Mesenchymal stem cell (in vitro differentiated cells and primary cell): ENCODE measurements around the gene TUBA8.
A peak's percentile ranks its signal among the peaks of the same experiment; 100 is the strongest.
"Not testable (repeated sequence)": the region's sequence is repeated elsewhere in the genome, so short reads cannot be mapped to it uniquely, and the experiment has no call there.

Source experiments
- DNase-seq: peaks from one replicate; pipeline ENCODE4 v3.0.0-alpha.2; 2013
- H2AFZ ChIP-seq: one replicate; pipeline ENCODE4 v1.6.1; 2013; ENCODE audit warnings: low read depth, mild to moderate bottlenecking, control low read depth, inconsistent platforms, low read length, moderate library complexity
- H2AK5ac ChIP-seq: 2 replicates; pipeline ENCODE4 v1.6.1; 2013; ENCODE audit warnings: low read length, moderate library complexity, mild to moderate bottlenecking, inconsistent platforms; ENCODE audit not compliant: severe bottlenecking
- H2BK120ac ChIP-seq: one replicate; pipeline ENCODE4 v1.6.1; 2013; ENCODE audit warnings: low read depth, mild to moderate bottlenecking, inconsistent platforms, low read length, moderate library complexity
- H2BK12ac ChIP-seq, 2 experiments: one replicate each; pipeline ENCODE4 v1.6.1; 2013; ENCODE audit warnings: inconsistent platforms in 2 of 2, low read length in 2 of 2, mild to moderate bottlenecking in 2 of 2, moderate library complexity in 2 of 2, control low read depth in 1 of 2
- H2BK15ac ChIP-seq: one replicate; pipeline ENCODE4 v1.6.1; 2013; ENCODE audit warnings: mild to moderate bottlenecking, low read depth, inconsistent platforms; ENCODE audit not compliant: poor library complexity, severe bottlenecking
- H2BK5ac ChIP-seq: 2 replicates; pipeline ENCODE4 v1.6.1; 2013; ENCODE audit warnings: low read depth, mild to moderate bottlenecking, low read length, control low read depth, inconsistent platforms; ENCODE audit not compliant: poor library complexity, severe bottlenecking
- H3K14ac ChIP-seq, 2 experiments: one replicate each; pipeline ENCODE4 v1.6.1; 2013; ENCODE audit warnings: inconsistent platforms in 2 of 2, low read length in 2 of 2, control low read depth in 1 of 2, mild to moderate bottlenecking in 1 of 2, moderate library complexity in 1 of 2
- H3K18ac ChIP-seq, 2 experiments: one replicate each; pipeline ENCODE4 v1.6.1; 2013; ENCODE audit warnings: inconsistent platforms in 2 of 2, low read length in 2 of 2, control low read depth in 1 of 2, low read depth in 1 of 2, mild to moderate bottlenecking in 1 of 2
- H3K23ac ChIP-seq, 2 experiments: one replicate each; pipeline ENCODE4 v1.6.1; 2013; ENCODE audit warnings: inconsistent platforms in 2 of 2, low read length in 2 of 2, mild to moderate bottlenecking in 2 of 2, moderate library complexity in 2 of 2, control low read depth in 1 of 2
- H3K27ac ChIP-seq: 2 replicates; pipeline ENCODE4 v1.5.1; 2013; ENCODE audit warnings: mild to moderate bottlenecking, moderate library complexity, low read length, control low read depth, inconsistent platforms; ENCODE audit not compliant: poor library complexity, severe bottlenecking
- H3K27me3 ChIP-seq, 2 experiments: 2 replicates each; pipeline versions ENCODE4 v1.6.1 to v1.7.0; 2013; ENCODE audit warnings: low read length in 2 of 2, mild to moderate bottlenecking in 2 of 2, moderate library complexity in 2 of 2, control low read depth in 1 of 2, inconsistent platforms in 1 of 2; ENCODE audit not compliant: control insufficient read depth in 1 of 2, insufficient read depth in 1 of 2
- H3K36me3 ChIP-seq, 2 experiments: 2 replicates each; pipeline versions ENCODE4 v1.6.1 to v1.7.0; 2013; ENCODE audit warnings: low read length in 2 of 2, control low read depth in 1 of 2, inconsistent platforms in 1 of 2, low read depth in 1 of 2, mild to moderate bottlenecking in 1 of 2; ENCODE audit not compliant: insufficient read depth in 2 of 2, control insufficient read depth in 1 of 2
- H3K4ac ChIP-seq, 2 experiments: one replicate each; pipeline ENCODE4 v1.6.1; 2013; ENCODE audit warnings: inconsistent platforms in 2 of 2, low read length in 2 of 2, mild to moderate bottlenecking in 2 of 2, moderate library complexity in 2 of 2, control low read depth in 1 of 2, low read depth in 1 of 2
- H3K4me1 ChIP-seq: 2 replicates; pipeline ENCODE4 v1.6.1; 2013; ENCODE audit warnings: low read depth, low read length, control low read depth; ENCODE audit not compliant: control insufficient read depth, insufficient read depth
- H3K4me2 ChIP-seq: 2 replicates; pipeline ENCODE4 v1.6.1; 2013; ENCODE audit warnings: low read length, mild to moderate bottlenecking, inconsistent platforms; ENCODE audit not compliant: poor library complexity, severe bottlenecking
- H3K4me3 ChIP-seq, 2 experiments: 2 replicates each; pipeline versions ENCODE4 v1.5.1 to v1.7.0; 2013; ENCODE audit warnings: low read length in 2 of 2, mild to moderate bottlenecking in 2 of 2, control low read depth in 1 of 2, low read depth in 1 of 2; ENCODE audit not compliant: insufficient read depth in 1 of 2
- H3K79me1 ChIP-seq: replicated peaks from 2 replicates; pipeline ENCODE4 v1.6.1; 2013; ENCODE audit warnings: mild to moderate bottlenecking, control low read depth, low read length, inconsistent platforms; ENCODE audit not compliant: poor library complexity, severe bottlenecking
- H3K9ac ChIP-seq: 2 replicates; pipeline ENCODE4 v1.7.0; 2013; ENCODE audit warnings: mild to moderate bottlenecking, low read length, moderate library complexity
- H3K9me3 ChIP-seq: 2 replicates; pipeline ENCODE4 v1.7.0; 2013; ENCODE audit warnings: mild to moderate bottlenecking, low read length; ENCODE audit not compliant: control insufficient read depth
- H4K8ac ChIP-seq: one replicate; pipeline ENCODE4 v1.6.1; 2013; ENCODE audit warnings: inconsistent platforms, mild to moderate bottlenecking, low read length, moderate library complexity
- H4K91ac ChIP-seq: one replicate; pipeline ENCODE4 v1.6.1; 2013; ENCODE audit warnings: mild to moderate bottlenecking, low read length, inconsistent platforms
- WGBS: methylation state at CpG from one replicate; pipeline ENCODE4 v1.1.7; 2013; ENCODE audit warnings: mixed read lengths; 5-methylcytosine and 5-hydroxymethylcytosine counted together

TUBA8 gene

DNA sequence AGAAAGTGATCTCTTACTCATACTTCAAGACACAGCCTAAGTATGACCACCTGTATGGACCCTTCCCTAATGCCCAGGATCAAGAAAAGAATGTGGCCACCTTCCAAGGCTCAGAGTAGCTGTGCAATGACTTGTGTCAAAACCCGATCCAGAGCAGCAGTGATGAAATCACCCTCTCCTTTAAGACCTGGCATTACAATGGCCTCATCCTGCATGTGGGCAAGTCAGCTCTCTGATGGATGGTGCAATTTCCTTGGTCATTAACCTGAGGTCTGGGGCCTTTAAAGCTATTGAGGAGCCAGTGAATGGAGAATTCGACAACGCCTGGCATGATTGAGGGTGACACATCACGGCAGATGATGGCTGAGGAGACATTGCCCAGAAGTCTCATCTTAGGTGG is 9.1 kb upstream of the TUBA8 start:
- Histone ChIP-seq H3K4me2 (no peak overlapping the region), H3K14ac (peak overlapping the region in 1 of 2 experiments; percentile 39), H3K18ac (no peak overlapping the region), H2AFZ (no peak overlapping the region), H3K9ac (no peak overlapping the region), H3K27ac (no peak overlapping the region), H3K4ac (no peak overlapping the region), H3K27me3 (no peaks in the 10 kb centered on the region), H3K23ac (peak overlapping the region in 1 of 2 experiments; percentile 73), H2BK120ac (no peak overlapping the region), H3K36me3 (peaks cover 0 to 9% of the 10 kb centered on the region in 2 experiments), H2AK5ac (no peak overlapping the region), H3K79me1 (no peaks in the 10 kb centered on the region), H3K4me1 (peaks cover 6% of the 10 kb centered on the region), H3K9me3 (no peaks in the 10 kb centered on the region), H4K8ac (no peak overlapping the region), H2BK15ac (no peak overlapping the region), H4K91ac (no peak overlapping the region), H2BK5ac (no peak overlapping the region), H3K4me3 (no peak overlapping the region), H2BK12ac (no peak overlapping the region)
- WGBS, result 93% methylated on average over 4 of the region's 4 CpGs
- DNase-seq, result no peak

DNA sequence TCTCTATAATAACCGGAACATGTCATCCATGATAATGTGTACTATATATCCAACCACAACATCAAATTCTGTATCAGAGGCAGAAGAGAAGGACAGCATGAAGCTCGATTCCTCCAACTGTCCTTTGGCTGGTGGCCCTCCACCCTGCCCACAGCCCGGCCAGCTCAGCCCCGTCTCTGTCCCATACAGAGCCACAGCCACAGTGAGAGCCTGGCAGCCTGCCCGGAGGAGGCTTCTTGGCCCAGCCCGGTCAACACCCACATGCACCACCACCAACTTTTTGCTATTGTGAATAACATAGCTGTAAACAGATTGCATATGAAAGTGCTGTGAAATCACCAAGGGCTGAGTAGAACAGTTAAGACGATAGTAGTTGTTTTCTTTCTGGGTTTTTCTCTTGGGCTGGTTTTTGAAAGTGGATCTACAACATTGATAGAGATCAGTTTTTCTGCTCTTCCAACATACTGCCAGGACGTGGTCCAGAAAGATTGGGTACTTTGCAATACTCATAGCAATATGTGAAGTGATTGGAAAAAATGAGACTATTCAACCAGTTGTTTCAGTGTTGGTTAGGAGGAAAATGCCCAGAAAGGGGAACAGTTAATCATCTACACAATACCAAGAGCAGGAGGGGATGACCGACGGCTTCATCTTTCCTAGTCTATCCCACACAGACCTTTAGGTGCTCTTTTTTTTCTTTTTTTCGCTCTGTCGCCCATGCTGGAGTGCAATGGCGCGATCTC is 6.9 kb upstream of the TUBA8 start:
- Histone ChIP-seq H3K4ac (no peak overlapping the region), H2BK120ac (no peak overlapping the region), H2AFZ (no peak overlapping the region), H3K4me2 (no peak overlapping the region), H3K14ac (no peak overlapping the region), H3K9ac (no peak overlapping the region), H3K4me3 (no peak overlapping the region), H2BK5ac (no peak overlapping the region), H2AK5ac (no peak overlapping the region), H3K18ac (no peak overlapping the region), H3K27me3 (no peaks in the 10 kb centered on the region), H3K4me1 (peaks cover 6% of the 10 kb centered on the region), H2BK12ac (no peak overlapping the region), H3K36me3 (peaks cover 0 to 9% of the 10 kb centered on the region in 2 experiments), H3K27ac (no peak overlapping the region), H3K79me1 (no peaks in the 10 kb centered on the region), H4K8ac (no peak overlapping the region), H3K23ac (no peak overlapping the region), H4K91ac (no peak overlapping the region), H2BK15ac (no peak overlapping the region), H3K9me3 (no peaks in the 10 kb centered on the region)
- WGBS, result over 99% methylated on average over 10 of the region's 14 CpGs
- DNase-seq, result no peak

DNA sequence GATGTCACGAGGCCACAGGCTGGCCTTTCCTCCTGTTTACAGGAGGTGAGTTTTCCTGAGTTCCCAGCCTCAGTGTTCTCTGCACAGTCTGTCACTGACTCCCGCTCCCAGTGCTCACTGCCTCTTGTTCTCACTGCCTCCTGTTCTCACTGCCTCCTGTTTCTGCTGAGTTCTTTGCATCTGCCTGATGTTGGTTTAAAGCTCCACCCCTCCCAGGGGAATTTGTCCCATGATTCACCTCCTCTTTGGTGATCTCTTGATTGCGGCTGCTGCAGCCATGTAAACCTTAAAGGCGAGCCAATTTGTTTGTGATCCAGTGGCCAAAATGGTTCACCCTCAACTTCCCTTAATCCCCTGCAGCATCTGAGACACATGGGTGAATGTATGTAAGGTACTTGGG is 6.0 kb upstream of the TUBA8 start:
- Histone ChIP-seq H3K4ac (no peak overlapping the region), H3K79me1 (no peaks in the 10 kb centered on the region), H2AK5ac (no peak overlapping the region), H3K18ac (no peak overlapping the region), H3K4me1 (peaks cover 6% of the 10 kb centered on the region), H2BK15ac (no peak overlapping the region), H2BK12ac (no peak overlapping the region), H3K23ac (no peak overlapping the region), H3K36me3 (peaks cover 0 to 9% of the 10 kb centered on the region in 2 experiments), H3K4me2 (no peak overlapping the region), H3K27me3 (peaks cover 2 to 5% of the 10 kb centered on the region in 2 experiments), H3K14ac (no peak overlapping the region), H3K4me3 (peak overlapping the region in 1 of 2 experiments; percentile 28), H3K27ac (no peak overlapping the region), H2AFZ (no peak overlapping the region), H3K9me3 (no peaks in the 10 kb centered on the region), H3K9ac (no peak overlapping the region), H2BK120ac (no peak overlapping the region), H4K8ac (no peak overlapping the region), H4K91ac (no peak overlapping the region), H2BK5ac (no peak overlapping the region)
- WGBS, result 83% methylated on average over 4 of the region's 4 CpGs
- DNase-seq, result peak; percentile 45

DNA sequence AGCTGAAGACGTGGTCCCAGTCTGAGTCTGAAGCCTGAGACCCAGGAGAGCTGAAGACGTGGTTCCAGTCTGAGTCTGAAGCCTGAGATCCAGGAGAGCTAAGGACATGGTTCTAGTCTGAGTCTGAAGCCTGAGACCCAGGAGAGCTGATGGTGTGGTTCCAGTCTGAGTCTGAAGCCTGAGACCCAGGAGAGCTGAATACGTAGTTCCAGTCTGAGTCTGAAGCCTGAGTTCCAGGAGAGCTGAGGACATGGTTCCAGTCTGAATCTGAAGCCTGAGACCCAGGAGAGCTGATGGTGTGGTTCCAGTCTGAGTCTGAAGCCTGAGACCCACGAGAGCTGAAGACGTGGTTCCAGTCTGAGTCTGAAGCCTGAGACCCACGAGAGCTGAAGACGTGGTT is 4.6 kb upstream of the TUBA8 start:
- H3K23ac ChIP-seq, H3K27ac ChIP-seq, H2AK5ac ChIP-seq, H3K14ac ChIP-seq, H2AFZ ChIP-seq, H3K18ac ChIP-seq, H3K9ac ChIP-seq, H3K4me3 ChIP-seq, H4K91ac ChIP-seq, H4K8ac ChIP-seq, DNase-seq, H2BK15ac ChIP-seq, H3K4me2 ChIP-seq, H2BK12ac ChIP-seq, H2BK5ac ChIP-seq, H3K36me3 ChIP-seq, H3K79me1 ChIP-seq, H3K4ac ChIP-seq, H3K9me3 ChIP-seq, H2BK120ac ChIP-seq: not testable (repeated sequence)
- Histone ChIP-seq H3K27me3 (peaks cover 9 to 16% of the 10 kb centered on the region in 2 experiments), H3K4me1 (peaks cover 20% of the 10 kb centered on the region)
- WGBS, result 96% methylated on average over 6 of the region's 7 CpGs
